HL-60 (cell line): ENCODE data around the gene ATG2B.

Experiments used
- CTCF ChIP-seq: IDR thresholded peaks from one replicate; pipeline ENCODE4 v1.5.1; 2011; ENCODE audit warnings: low read length, control low read depth, inconsistent platforms; ENCODE audit not compliant: insufficient read depth
- POLR2AphosphoS5 ChIP-seq: IDR thresholded peaks from 2 replicates; pipeline ENCODE4 v1.6.1; 2012; ENCODE audit warnings: low read depth

GRCh38 chr14:96231056-96231455, 132.1 kb downstream of the ATG2B start:
- TF ChIP-seq POLR2AphosphoS5, result no peak
- TF ChIP-seq CTCF, result no peak
